Esophagus squamous epithelium (tissue), 4 donors: ENCODE data around the gene HP1BP3.

Source experiments
- CTCF ChIP-seq, 6 experiments: fragments of 450-650 bp in 4 of 6; fragments of 200-600 bp in 2 of 6; sonication (generic) in 2 of 6; IDR thresholded peaks; one replicate each; pipeline ENCODE4 v1.5.1; 2016 to 2019; ENCODE audit warnings: antibody characterized with exemption in 6 of 6, mild to moderate bottlenecking in 4 of 6, moderate library complexity in 4 of 6
- POLR2A ChIP-seq, 4 donors: fragments of 450-650 bp; IDR thresholded peaks; one replicate each; pipeline ENCODE4 v1.6.1; 2017; ENCODE audit warnings: antibody characterized with exemption in 4 of 4, mild to moderate bottlenecking in 4 of 4, moderate library complexity in 3 of 4

GRCh38 chr1:20729155-20729931 is 57.8 kb downstream of the HP1BP3 start:
- TF ChIP-seq CTCF (IDR thresholded peaks at IDR 0.05) (no peak), POLR2A (IDR thresholded peaks at IDR 0.05) (no peak)
